ENCODE data around the gene PTPN4.

Gene PTPN4

GRCh38 chr2:119857742-119858141 is 98.0 kb downstream of the PTPN4 start:
- DNase-seq (ENCODE audit: low spot score): no peak

- no peak for DNase-seq (ENCODE audit: low spot score)
These were observed 99.8 kb downstream of the PTPN4 start for GRCh38 chr2:119859528-119859927.

- DNase-seq (ENCODE audit: low spot score): no peak
These were observed 101.2 kb downstream of the PTPN4 start for GRCh38 chr2:119860924-119861323.

- DNase-seq (ENCODE audit: low spot score): peak; percentile 66
These were observed 102.6 kb downstream of the PTPN4 start for GRCh38 chr2:119862127-119862889.

GRCh38 chr2:119864318-119864717 is 104.6 kb downstream of the PTPN4 start:
- peak; percentile 3 for DNase-seq (ENCODE audit: low spot score)

- no peak for DNase-seq (ENCODE audit: low spot score)
These were observed 112.0 kb downstream of the PTPN4 start for GRCh38 chr2:119871725-119872124.

GRCh38 chr2:119873350-119874315 is 113.9 kb downstream of the PTPN4 start:
- no peak for DNase-seq (ENCODE audit: low spot score)

GRCh38 chr2:119879502-119879901 is 119.8 kb downstream of the PTPN4 start:
- DNase-seq (ENCODE audit: low spot score): no peak

GRCh38 chr2:119888680-119889079 is 129.0 kb downstream of the PTPN4 start:
- DNase-seq (ENCODE audit: low spot score): no peak

- DNase-seq (ENCODE audit: low spot score): no peak
These were observed 138.1 kb downstream of the PTPN4 start for GRCh38 chr2:119897736-119898395.

- DNase-seq (ENCODE audit: low spot score): no peak
These were observed 141.3 kb downstream of the PTPN4 start for GRCh38 chr2:119901013-119901412.

GRCh38 chr2:119910566-119910965 is 150.8 kb downstream of the PTPN4 start:
- DNase-seq (ENCODE audit: low spot score): no peak

GRCh38 chr2:119914266-119914665 is 154.5 kb downstream of the PTPN4 start:
- no peak for DNase-seq (ENCODE audit: low spot score)

GRCh38 chr2:119921825-119922224 is 162.1 kb downstream of the PTPN4 start:
- no peak for DNase-seq (ENCODE audit: low spot score)

GRCh38 chr2:119922699-119923098 is 163.0 kb downstream of the PTPN4 start:
- DNase-seq (ENCODE audit: low spot score): no peak

GRCh38 chr2:119929537-119929936 is 169.8 kb downstream of the PTPN4 start:
- peak; percentile 37 for DNase-seq (ENCODE audit: low spot score)

GRCh38 chr2:119932809-119933208 is 173.1 kb downstream of the PTPN4 start:
- DNase-seq (ENCODE audit: low spot score): no peak

GRCh38 chr2:119934319-119934718 is 174.6 kb downstream of the PTPN4 start:
- no peak for DNase-seq (ENCODE audit: low spot score)

- no peak for DNase-seq (ENCODE audit: low spot score)
These were observed 178.0 kb downstream of the PTPN4 start for GRCh38 chr2:119937680-119938079.

GRCh38 chr2:119939915-119940314 is 180.2 kb downstream of the PTPN4 start:
- no peak for DNase-seq (ENCODE audit: low spot score)

- no peak for DNase-seq (ENCODE audit: low spot score)
These were observed 181.1 kb downstream of the PTPN4 start for GRCh38 chr2:119940856-119941255.

GRCh38 chr2:119941388-119941787 is 181.7 kb downstream of the PTPN4 start:
- DNase-seq (ENCODE audit: low spot score): no peak
